DND-41 (cell line): ENCODE measurements around the gene SUMF2.
A peak's percentile ranks its signal among the peaks of the same experiment; 100 is the strongest.
"Not testable (repeated sequence)": the region's sequence is repeated elsewhere in the genome, so short reads cannot be mapped to it uniquely, and the experiment has no call there.

Source experiments
- ATAC-seq: fragments of 200-7000 bp; cut with Tn5 transposase; 3 replicates; pipeline ENCODE4 v1.9.1; 2021; ENCODE audit warnings: low read depth; ENCODE audit not compliant: insufficient read depth
- DNase-seq: peaks from one replicate; pipeline ENCODE4 v3.0.0-alpha.2; 2020
- H2AFZ ChIP-seq: 2 replicates; pipeline ENCODE4 v1.6.0; 2012; ENCODE audit warnings: low read depth, low read length
- H3K27ac ChIP-seq: 2 replicates; pipeline ENCODE4 v1.5.1; 2012; ENCODE audit warnings: low read length, inconsistent platforms
- H3K27me3 ChIP-seq: fragments of 200-600 bp; sonication (generic); 2 replicates; pipeline ENCODE4 v1.6.0; 2012; ENCODE audit warnings: low read length, mild to moderate bottlenecking, inconsistent platforms; ENCODE audit not compliant: insufficient read depth, poor library complexity
- H3K36me3 ChIP-seq: 2 replicates; pipeline ENCODE4 v1.5.1; 2012; ENCODE audit warnings: low read length, inconsistent platforms; ENCODE audit not compliant: insufficient read depth
- H3K4me1 ChIP-seq: 2 replicates; pipeline ENCODE4 v1.5.1; 2012; ENCODE audit warnings: mild to moderate bottlenecking, low read length; ENCODE audit not compliant: insufficient read depth
- H3K4me2 ChIP-seq: 2 replicates; pipeline ENCODE4 v1.6.0; 2012; ENCODE audit warnings: mild to moderate bottlenecking, moderate library complexity, low read length, inconsistent platforms; ENCODE audit not compliant: insufficient read depth
- H3K4me3 ChIP-seq, 2 experiments: fragments of 200-600 bp in 1 of 2; shearing (Covaris generic) in 1 of 2; 2 replicates each; pipeline ENCODE4 v1.5.1; 2012 to 2016; ENCODE audit warnings: inconsistent platforms in 2 of 2, low read length in 2 of 2, mild to moderate bottlenecking in 2 of 2, low read depth in 1 of 2, moderate library complexity in 1 of 2
- H3K79me2 ChIP-seq: 2 replicates; pipeline ENCODE4 v1.6.0; 2012; ENCODE audit warnings: low read length, inconsistent platforms; ENCODE audit not compliant: insufficient read depth
- H3K9ac ChIP-seq: 2 replicates; pipeline ENCODE4 v1.6.0; 2012; ENCODE audit warnings: low read depth, mild to moderate bottlenecking, inconsistent platforms, low read length, moderate library complexity
- H3K9me3 ChIP-seq: 2 replicates; pipeline ENCODE4 v1.5.1; 2012; ENCODE audit warnings: low read length, moderate library complexity, mild to moderate bottlenecking, inconsistent platforms; ENCODE audit not compliant: insufficient read depth, severe bottlenecking
- H4K20me1 ChIP-seq: 2 replicates; pipeline ENCODE4 v1.6.0; 2012; ENCODE audit warnings: low read length; ENCODE audit not compliant: insufficient read depth
- CTCF ChIP-seq: IDR thresholded peaks from 2 replicates; pipeline ENCODE4 v1.5.1; 2012; ENCODE audit warnings: borderline replicate concordance, low read length, moderate library complexity, mild to moderate bottlenecking; ENCODE audit not compliant: poor library complexity, severe bottlenecking; ENCODE audit errors: extremely low read depth
- EZH2 ChIP-seq: IDR thresholded peaks from 3 replicates; pipeline ENCODE4 v1.6.1; 2012; ENCODE audit warnings: borderline replicate concordance, low read depth, mild to moderate bottlenecking, moderate library complexity, low read length, inconsistent platforms; ENCODE audit not compliant: severe bottlenecking

Gene SUMF2

GRCh38 chr7:56063882-56064625 lies at the start of gene SUMF2:
Gene SUMF2, plus strand, starts transcription at chr7:56064286. Its CDS starts 26 bp downstream, at chr7:56064312.
- H2AFZ ChIP-seq: peak within 1 kb of the TSS; percentile 79
- H4K20me1 ChIP-seq: peaks cover 17% of the 10 kb centered on the region
- H3K79me2 ChIP-seq: peaks cover 64% of the 10 kb centered on the region
- no peaks in the 10 kb centered on the region for H3K9me3 ChIP-seq
- peak within 1 kb of the TSS; percentile 72 for H3K9ac ChIP-seq
- peaks cover 63% of the 10 kb centered on the region for H3K36me3 ChIP-seq
- peak within 1 kb of the TSS; percentile 48 to 80; a peak in 3 of 4 replicates for H3K4me3 ChIP-seq
- peak; percentile 93 for ATAC-seq
- no peak for TF ChIP-seq EZH2
- TF ChIP-seq CTCF: peak; percentile 24
- no peaks in the 10 kb centered on the region for H3K27me3 ChIP-seq
- peak; percentile 88 for DNase-seq
- peaks cover 48% of the 10 kb centered on the region for H3K4me1 ChIP-seq
- peak within 1 kb of the TSS; percentile 68 for H3K4me2 ChIP-seq
- H3K27ac ChIP-seq: peak within 1 kb of the TSS; percentile 89

DNA sequence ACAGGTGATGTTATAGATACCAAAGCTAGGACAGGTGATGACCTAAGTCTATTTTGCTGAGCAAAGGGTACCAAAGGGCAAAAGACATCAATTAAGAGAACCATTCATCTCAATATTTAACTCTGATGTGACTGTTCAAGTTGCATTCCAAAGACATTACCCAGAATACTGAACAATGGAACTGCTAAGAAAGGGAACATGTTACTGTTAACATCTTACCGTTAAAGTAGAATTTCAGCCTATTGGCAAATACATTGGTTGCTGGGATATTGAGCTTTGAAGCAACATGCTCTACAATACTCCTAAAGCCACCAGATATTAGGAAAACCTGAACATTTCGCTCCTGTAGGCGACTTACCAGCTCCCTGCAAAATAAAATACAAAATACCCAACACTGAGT lies 47.1 kb upstream of the SUMF2 start:
- H3K36me3 ChIP-seq: peaks cover 65% of the 10 kb centered on the region

DNA sequence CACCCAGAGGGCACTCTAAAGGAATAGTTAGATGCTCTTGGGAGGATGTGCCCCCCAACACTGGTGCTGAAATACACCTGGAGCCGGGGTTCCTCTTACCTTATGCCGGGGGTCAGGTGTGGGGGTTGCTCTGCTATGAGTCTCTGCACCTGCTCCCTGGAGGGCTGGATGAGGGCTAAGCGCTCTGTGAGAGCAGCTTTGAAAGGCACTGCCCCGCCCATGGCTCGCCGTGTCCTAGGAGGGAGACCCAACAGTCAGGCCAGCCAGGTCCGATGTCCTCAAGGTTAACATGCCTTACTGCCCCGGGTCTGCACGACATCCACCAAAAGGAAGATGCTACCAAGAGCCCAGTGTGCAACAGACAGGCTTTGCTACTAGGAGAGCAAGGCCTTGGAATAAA lies 44.6 kb upstream of the SUMF2 start:
- H3K9me3 ChIP-seq: no peaks in the 10 kb centered on the region
- no peaks in the 10 kb centered on the region for H3K27me3 ChIP-seq
- no peak for ATAC-seq
- no peak overlapping the region for H3K4me3 ChIP-seq
- TF ChIP-seq EZH2 (no peak), CTCF (no peak)
- H3K79me2 ChIP-seq: no peaks in the 10 kb centered on the region
- peaks cover 52% of the 10 kb centered on the region for H3K36me3 ChIP-seq
- no peak overlapping the region for H2AFZ ChIP-seq
- H3K27ac ChIP-seq: no peak overlapping the region
- H4K20me1 ChIP-seq: no peaks in the 10 kb centered on the region
- no peak overlapping the region for H3K4me2 ChIP-seq
- no peaks in the 10 kb centered on the region for H3K4me1 ChIP-seq
- H3K9ac ChIP-seq: no peak overlapping the region
- DNase-seq: no peak

More for the DNA sequence above, 47.1 kb upstream of the SUMF2 start:
- H3K79me2 ChIP-seq, H4K20me1 ChIP-seq, DNase-seq, H3K4me2 ChIP-seq, H3K27me3 ChIP-seq, H3K9ac ChIP-seq, H3K27ac ChIP-seq, H3K4me1 ChIP-seq, ATAC-seq, H3K9me3 ChIP-seq, H2AFZ ChIP-seq, H3K4me3 ChIP-seq: not testable (repeated sequence)

GRCh38 chr7:56023500-56023899 lies 40.6 kb upstream of the SUMF2 start:
- Histone ChIP-seq H4K20me1 (no peaks in the 10 kb centered on the region; the same call in 1 of the 2 replicates), H3K27ac (no peak overlapping the region), H3K9ac (no peak overlapping the region), H3K36me3 (peaks cover 52% of the 10 kb centered on the region), H2AFZ (no peak overlapping the region), H3K79me2 (peaks cover 20% of the 10 kb centered on the region; the same call in 1 of the 2 replicates), H3K4me2 (no peak overlapping the region), H3K27me3 (no peaks in the 10 kb centered on the region), H3K4me1 (no peaks in the 10 kb centered on the region), H3K9me3 (no peaks in the 10 kb centered on the region), H3K4me3 (no peak overlapping the region)
- ATAC-seq (no peak), DNase-seq (no peak)
- no peak for TF ChIP-seq EZH2
- no peak for TF ChIP-seq CTCF
